Natural killer cell (primary cell): ENCODE data around the gene PLCXD3. TPM values are rescaled to one million over a fixed set of nuclear protein-coding genes. Genes with fewer than 3 reads are reported as not detected.

ENCODE experiments used
- ATAC-seq, 3 donors: fragments of 150-1000 bp in 2 of 3; fragments of 200-7000 bp in 1 of 3; cut with Tn5 transposase; 1 replicate in 1 of 3; 2 replicates in 2 of 3; pipeline ENCODE4 v1.10.0; 2021; ENCODE audit warnings: mild to moderate bottlenecking in 2 of 3, moderate library complexity in 2 of 3
- DNase-seq, 2 donors: peaks; one replicate each; pipeline versions ENCODE4 v3.0.0 to v3.0.0-alpha.2; 2013 to 2021; ENCODE audit warnings: mixed read lengths in 1 of 2
- H3K27ac ChIP-seq: one replicate; pipeline ENCODE4 v1.5.1; 2013; ENCODE audit warnings: mild to moderate bottlenecking, low read length
- H3K27me3 ChIP-seq: one replicate; pipeline ENCODE4 v1.6.1; 2013; ENCODE audit warnings: low read length; ENCODE audit not compliant: control insufficient read depth, insufficient read depth
- H3K36me3 ChIP-seq: one replicate; pipeline ENCODE4 v1.6.1; 2013; ENCODE audit warnings: low read length; ENCODE audit not compliant: control insufficient read depth, insufficient read depth
- H3K4me1 ChIP-seq: one replicate; pipeline ENCODE4 v1.6.1; 2013; ENCODE audit warnings: low read length; ENCODE audit not compliant: control insufficient read depth, insufficient read depth
- H3K4me3 ChIP-seq: one replicate; pipeline ENCODE4 v1.5.1; 2013; ENCODE audit warnings: low read length
- H3K9me3 ChIP-seq: one replicate; pipeline ENCODE4 v1.6.1; 2013; ENCODE audit warnings: low read length; ENCODE audit not compliant: control insufficient read depth, insufficient read depth
- H3K27ac Mint-ChIP-seq, 2 donors: one replicate each; pipeline ENCODE4 v1.8.0; 2022; ENCODE audit warnings: mild to moderate bottlenecking in 2 of 2, mixed read lengths in 2 of 2, moderate library complexity in 1 of 2
- H3K27me3 Mint-ChIP-seq, 2 donors: one replicate each; pipeline ENCODE4 v1.8.0; 2022; ENCODE audit warnings: low read depth in 2 of 2, mixed read lengths in 2 of 2
- H3K36me3 Mint-ChIP-seq: one replicate; pipeline ENCODE4 v1.8.0; 2022; ENCODE audit warnings: mixed read lengths
- H3K4me1 Mint-ChIP-seq, 2 donors: one replicate each; pipeline ENCODE4 v1.8.0; 2022; ENCODE audit warnings: mixed read lengths in 2 of 2
- H3K4me3 Mint-ChIP-seq: one replicate; pipeline ENCODE4 v1.8.0; 2022; ENCODE audit warnings: mild to moderate bottlenecking, moderate library complexity, mixed read lengths
- H3K9me3 Mint-ChIP-seq, 2 donors: one replicate each; pipeline ENCODE4 v1.8.0; 2022; ENCODE audit warnings: mixed read lengths in 2 of 2
- whole genome bisulfite sequencing: methylation state at CpG from one replicate; pipeline ENCODE4 v1.1.7; 2013; ENCODE audit warnings: missing lambda C conversion rate; ENCODE audit not compliant: insufficient coverage; 5-methylcytosine and 5-hydroxymethylcytosine counted together
- intact Hi-C: fragments of 100-400 bp; cut with micrococcal nuclease; formaldehyde crosslinking; loops from one replicate; pipeline ENCODE4 v1.14.2; 2022
- total RNA-seq, 4 donors: library from RNA; stranded (reverse); fragments of 120-200 nt in 1 of 4; gene quantifications; one replicate each; pipeline versions ENCODE4 v1.2.3 to v1.2.4, GENCODE V29; 2013 to 2022
- TF ChIP-seq, protein P1 (sequence below): fragments of 200-600 bp; IDR thresholded peaks from one replicate; pipeline ENCODE4 v1.8.0; 2022; ENCODE audit warnings: antibody characterized with exemption

The PLCXD3 gene
- total RNA-seq, 3 donors from 2014 or later (not counting 1 experiment from before 2014, with no cell fraction given), result not detected

DNA sequence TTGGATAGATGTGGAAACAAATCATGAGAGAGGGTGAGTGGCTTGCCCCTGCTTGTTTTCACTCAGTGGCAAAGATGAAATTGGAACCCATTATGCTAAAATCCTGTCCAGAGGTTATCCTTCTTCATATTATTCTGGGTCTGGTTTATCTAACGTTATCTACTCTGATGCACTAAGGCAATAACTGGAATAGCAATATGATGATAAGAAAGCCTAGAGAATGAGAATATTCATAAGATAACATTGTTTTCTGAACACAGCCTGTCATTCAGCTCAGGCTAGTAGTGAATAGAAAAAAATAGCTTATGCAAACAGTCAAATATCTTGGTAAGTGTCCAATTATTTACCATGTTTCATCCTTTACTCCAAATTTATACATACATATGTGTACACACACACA is 165.1 kb downstream of the PLCXD3 start:
- H3K27me3 ChIP-seq, result no peaks in the 10 kb centered on the region
- Mint-ChIP-seq H3K36me3 (no peaks in the 10 kb centered on the region), H3K27ac (no peak overlapping the region), H3K4me3 (no peak overlapping the region), H3K27me3 (no peaks in the 10 kb centered on the region), H3K4me1 (no peaks in the 10 kb centered on the region), H3K9me3 (peaks cover 2 to 7% of the 10 kb centered on the region in 2 donors)
- TF ChIP-seq, protein P1, sequence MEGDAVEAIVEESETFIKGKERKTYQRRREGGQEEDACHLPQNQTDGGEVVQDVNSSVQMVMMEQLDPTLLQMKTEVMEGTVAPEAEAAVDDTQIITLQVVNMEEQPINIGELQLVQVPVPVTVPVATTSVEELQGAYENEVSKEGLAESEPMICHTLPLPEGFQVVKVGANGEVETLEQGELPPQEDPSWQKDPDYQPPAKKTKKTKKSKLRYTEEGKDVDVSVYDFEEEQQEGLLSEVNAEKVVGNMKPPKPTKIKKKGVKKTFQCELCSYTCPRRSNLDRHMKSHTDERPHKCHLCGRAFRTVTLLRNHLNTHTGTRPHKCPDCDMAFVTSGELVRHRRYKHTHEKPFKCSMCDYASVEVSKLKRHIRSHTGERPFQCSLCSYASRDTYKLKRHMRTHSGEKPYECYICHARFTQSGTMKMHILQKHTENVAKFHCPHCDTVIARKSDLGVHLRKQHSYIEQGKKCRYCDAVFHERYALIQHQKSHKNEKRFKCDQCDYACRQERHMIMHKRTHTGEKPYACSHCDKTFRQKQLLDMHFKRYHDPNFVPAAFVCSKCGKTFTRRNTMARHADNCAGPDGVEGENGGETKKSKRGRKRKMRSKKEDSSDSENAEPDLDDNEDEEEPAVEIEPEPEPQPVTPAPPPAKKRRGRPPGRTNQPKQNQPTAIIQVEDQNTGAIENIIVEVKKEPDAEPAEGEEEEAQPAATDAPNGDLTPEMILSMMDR, result no peak
- ATAC-seq (no peak), DNase-seq (no peak)
- H3K36me3 ChIP-seq, result no peaks in the 10 kb centered on the region
- no CpG with 5 or more reads among the region's 1 CpG for whole genome bisulfite sequencing
- no peaks in the 10 kb centered on the region for H3K9me3 ChIP-seq
- no peak overlapping the region for H3K27ac ChIP-seq
- H3K4me1 ChIP-seq, result no peaks in the 10 kb centered on the region
- intact Hi-C loops, result no loop called here
- no peak overlapping the region for H3K4me3 ChIP-seq

DNA sequence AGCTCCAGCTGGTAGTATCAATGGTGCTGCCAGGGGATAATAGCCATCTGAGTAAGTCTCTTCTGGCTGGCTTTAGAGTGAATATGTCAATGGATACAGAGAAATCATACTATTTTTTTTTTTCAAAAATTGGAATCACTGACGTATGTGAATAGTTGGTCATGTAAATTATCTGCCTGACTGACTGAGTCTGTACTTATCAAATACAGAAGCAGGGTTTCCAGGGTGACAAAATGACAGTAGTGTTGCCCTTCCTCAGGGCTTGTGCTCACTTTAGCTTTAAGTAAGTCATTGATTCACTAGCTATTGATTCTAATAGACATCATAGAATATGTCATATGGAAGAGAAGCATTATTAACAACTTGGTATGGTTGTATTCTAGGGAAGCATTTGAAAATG is 171.1 kb downstream of the PLCXD3 start:
- no peaks in the 10 kb centered on the region for H3K36me3 ChIP-seq
- H3K27me3 ChIP-seq, result no peaks in the 10 kb centered on the region
- no peaks in the 10 kb centered on the region for H3K4me1 ChIP-seq
- Mint-ChIP-seq H3K9me3 (no peaks in the 10 kb centered on the region), H3K27me3 (no peaks in the 10 kb centered on the region), H3K27ac (no peak overlapping the region), H3K4me1 (no peaks in the 10 kb centered on the region), H3K36me3 (no peaks in the 10 kb centered on the region), H3K4me3 (no peak overlapping the region)
- intact Hi-C loops, result no loop called here
- TF ChIP-seq, protein P1, result no peak
- WGBS, result 70% methylated on average over 1 of the region's 1 CpG
- no peak overlapping the region for H3K27ac ChIP-seq
- ATAC-seq, result no peak
- no peak for DNase-seq
- no peak overlapping the region for H3K4me3 ChIP-seq
- H3K9me3 ChIP-seq, result no peaks in the 10 kb centered on the region

DNA sequence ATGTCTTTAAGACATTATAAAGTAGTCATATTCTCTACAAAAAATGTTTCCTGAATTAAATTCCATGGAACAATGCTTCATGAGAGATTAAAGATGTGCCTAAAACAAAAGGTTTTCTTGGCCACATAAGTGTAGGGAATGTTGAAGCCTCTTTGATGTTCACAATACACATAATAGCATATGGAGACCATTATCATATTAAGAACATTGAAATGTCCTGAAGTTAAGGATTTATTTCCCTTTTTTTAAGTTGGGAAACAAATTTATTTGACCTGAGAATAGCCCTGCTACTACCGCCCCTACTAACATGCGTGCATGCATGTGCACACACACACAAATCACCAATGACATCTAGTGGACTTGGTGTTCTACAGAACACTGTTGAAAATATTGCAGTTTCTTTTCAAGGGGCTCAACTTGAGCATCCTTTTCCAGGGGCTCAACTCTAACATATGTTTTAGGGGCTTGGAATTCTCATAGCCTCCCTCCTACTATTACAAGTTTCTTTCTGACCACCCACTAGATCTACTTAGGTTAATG is 172.2 kb downstream of the PLCXD3 start:
- Histone ChIP-seq H3K4me1 (no peaks in the 10 kb centered on the region), H3K27me3 (no peaks in the 10 kb centered on the region), H3K27ac (no peak overlapping the region), H3K36me3 (no peaks in the 10 kb centered on the region), H3K4me3 (no peak overlapping the region), H3K9me3 (no peaks in the 10 kb centered on the region)
- Mint-ChIP-seq H3K36me3 (no peaks in the 10 kb centered on the region), H3K4me3 (no peak overlapping the region), H3K27me3 (no peaks in the 10 kb centered on the region), H3K27ac (no peak overlapping the region), H3K9me3 (peaks cover 0 to 3% of the 10 kb centered on the region in 2 donors), H3K4me1 (no peaks in the 10 kb centered on the region)
- ATAC-seq (no peak), DNase-seq (no peak)
- TF ChIP-seq, protein P1, result no peak
- intact Hi-C loops, result no loop called here
- 71% methylated on average over 2 of the region's 2 CpGs for whole genome bisulfite sequencing

DNA sequence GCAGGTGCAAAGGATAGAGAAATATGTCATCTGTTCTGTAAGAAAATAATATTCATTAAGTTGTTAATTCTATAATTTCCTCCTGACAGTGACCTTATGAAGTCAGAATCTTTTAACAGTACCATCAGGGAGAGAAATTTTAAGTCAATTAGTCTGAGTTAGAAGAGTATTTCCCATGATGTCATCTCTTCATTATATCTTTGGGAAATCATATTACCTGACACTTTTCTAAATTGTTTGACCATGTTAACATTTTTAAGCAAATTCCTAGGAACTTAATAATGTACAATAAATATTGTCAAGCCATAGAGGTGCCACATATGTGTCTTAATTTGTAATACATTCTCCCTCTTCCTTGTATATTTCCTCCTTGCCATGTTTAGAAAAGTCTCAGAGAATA is 172.7 kb downstream of the PLCXD3 start:
- Histone ChIP-seq H3K4me3 (no peak overlapping the region), H3K27me3 (no peaks in the 10 kb centered on the region), H3K4me1 (no peaks in the 10 kb centered on the region), H3K27ac (no peak overlapping the region), H3K9me3 (no peaks in the 10 kb centered on the region), H3K36me3 (no peaks in the 10 kb centered on the region)
- DNase-seq, result no peak
- no peaks in the 10 kb centered on the region for H3K36me3 Mint-ChIP-seq
- H3K27ac Mint-ChIP-seq, result no peak overlapping the region
- intact Hi-C loops, result no loop called here
- TF ChIP-seq, protein P1, result no peak
- H3K4me1 Mint-ChIP-seq, result no peaks in the 10 kb centered on the region
- ATAC-seq, result no peak
- no peaks in the 10 kb centered on the region for H3K27me3 Mint-ChIP-seq
- no peak overlapping the region for H3K4me3 Mint-ChIP-seq
- peaks cover 0 to 3% of the 10 kb centered on the region in 2 donors for H3K9me3 Mint-ChIP-seq
